ENCODE data around the gene RAET1G. TPM values are rescaled to one million over a fixed set of nuclear protein-coding genes. Genes with fewer than 3 reads are reported as not detected.
A peak's percentile ranks its signal among the peaks of the same experiment; 100 is the strongest.

The RAET1G gene
- total RNA-seq, 1 donor from 2014 or later = 0.60 TPM

GRCh38 chr6:149890629-149891045 is 32.3 kb downstream of the RAET1G start:
- Mint-ChIP-seq H3K27ac (ENCODE audit: unreplicated experiment) (peak overlapping the region; percentile 82), H3K4me3 (ENCODE audit: unreplicated experiment) (no peak overlapping the region), H3K27me3 (ENCODE audit: low read depth) (no peaks in the 10 kb centered on the region), H3K4me1 (ENCODE audit: low read depth) (peaks cover 24% of the 10 kb centered on the region), H3K9me3 (ENCODE audit: low read depth) (no peaks in the 10 kb centered on the region), H3K36me3 (ENCODE audit: low read depth) (no peaks in the 10 kb centered on the region)
- DNase-seq (ENCODE audit: low spot score) = no peak
- TF ChIP-seq CTCF (IDR thresholded peaks at IDR 0.05) = no peak

- no peak overlapping the region for H3K4me3 Mint-ChIP-seq (ENCODE audit: unreplicated experiment)
- H3K9me3 Mint-ChIP-seq (ENCODE audit: low read depth) = no peaks in the 10 kb centered on the region
- no peaks in the 10 kb centered on the region for H3K36me3 Mint-ChIP-seq (ENCODE audit: low read depth)
- H3K4me1 Mint-ChIP-seq (ENCODE audit: low read depth) = peaks cover 13% of the 10 kb centered on the region
- no peaks in the 10 kb centered on the region for H3K27me3 Mint-ChIP-seq (ENCODE audit: low read depth)
- H3K27ac Mint-ChIP-seq (ENCODE audit: unreplicated experiment) = no peak overlapping the region
- no peak for TF ChIP-seq CTCF (IDR thresholded peaks at IDR 0.05)
- no peak for DNase-seq (ENCODE audit: low spot score)
Observed at GRCh38 chr6:149889326-149889725, 33.6 kb downstream of the RAET1G start.

- Mint-ChIP-seq H3K27ac (ENCODE audit: unreplicated experiment) (no peak overlapping the region), H3K4me3 (ENCODE audit: unreplicated experiment) (no peak overlapping the region), H3K4me1 (ENCODE audit: low read depth) (peaks cover 18% of the 10 kb centered on the region), H3K27me3 (ENCODE audit: low read depth) (no peaks in the 10 kb centered on the region), H3K36me3 (ENCODE audit: low read depth) (no peaks in the 10 kb centered on the region), H3K9me3 (ENCODE audit: low read depth) (no peaks in the 10 kb centered on the region)
- DNase-seq (ENCODE audit: low spot score) = no peak
- no peak for TF ChIP-seq CTCF (IDR thresholded peaks at IDR 0.05)
Observed at GRCh38 chr6:149888659-149889058, 34.3 kb downstream of the RAET1G start.

GRCh38 chr6:149888093-149888492 is 34.8 kb downstream of the RAET1G start:
- Mint-ChIP-seq H3K36me3 (ENCODE audit: low read depth) (no peaks in the 10 kb centered on the region), H3K27ac (ENCODE audit: unreplicated experiment) (no peak overlapping the region), H3K4me1 (ENCODE audit: low read depth) (peaks cover 18% of the 10 kb centered on the region), H3K27me3 (ENCODE audit: low read depth) (no peaks in the 10 kb centered on the region), H3K4me3 (ENCODE audit: unreplicated experiment) (no peak overlapping the region), H3K9me3 (ENCODE audit: low read depth) (no peaks in the 10 kb centered on the region)
- no peak for DNase-seq (ENCODE audit: low spot score)
- TF ChIP-seq CTCF (IDR thresholded peaks at IDR 0.05) = no peak

GRCh38 chr6:149887343-149887742 is 35.6 kb downstream of the RAET1G start:
- DNase-seq (ENCODE audit: low spot score) = no peak

More at GRCh38 chr6:149887343-149887742, 35.6 kb downstream of the RAET1G start:
- H3K4me1 Mint-ChIP-seq (ENCODE audit: low read depth) = peaks cover 18% of the 10 kb centered on the region
- H3K27me3 Mint-ChIP-seq (ENCODE audit: low read depth) = no peaks in the 10 kb centered on the region
- no peaks in the 10 kb centered on the region for H3K36me3 Mint-ChIP-seq (ENCODE audit: low read depth)
- no peak for TF ChIP-seq CTCF (IDR thresholded peaks at IDR 0.05)
- no peak overlapping the region for H3K4me3 Mint-ChIP-seq (ENCODE audit: unreplicated experiment)
- no peaks in the 10 kb centered on the region for H3K9me3 Mint-ChIP-seq (ENCODE audit: low read depth)
- H3K27ac Mint-ChIP-seq (ENCODE audit: unreplicated experiment) = no peak overlapping the region
